ENCODE results near the gene LDLRAD4.

The LDLRAD4 gene

DNA sequence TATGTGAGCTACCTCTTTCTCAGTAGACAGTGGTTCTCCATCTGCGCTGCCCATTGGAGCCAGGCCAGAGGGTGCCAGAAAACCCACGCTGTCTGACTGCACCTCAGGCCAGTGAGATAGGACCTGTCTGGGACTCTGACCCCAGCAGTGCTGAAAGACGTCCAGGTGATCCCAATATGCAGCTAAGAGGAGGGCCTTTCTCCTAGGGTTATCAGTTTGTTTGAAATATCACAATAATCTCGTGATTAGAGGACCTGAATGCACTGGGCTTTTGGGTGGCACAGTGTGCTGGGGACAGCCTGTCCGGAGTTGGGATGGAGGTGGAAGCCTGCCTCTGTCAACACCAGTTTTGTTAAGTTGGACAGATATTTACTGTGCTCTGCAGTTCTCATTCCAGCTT, 216.3 kb downstream of the LDLRAD4 start:
- TF ChIP-seq ZFX (IDR thresholded peaks at IDR 0.05) (no peak), CTCF (conservative IDR thresholded peaks at IDR 0.05) (no peak)
- H3K27ac ChIP-seq: no peak overlapping the region

- TF ChIP-seq ZFX (IDR thresholded peaks at IDR 0.05) (no peak), CTCF (conservative IDR thresholded peaks at IDR 0.05) (no peak)
- no peak overlapping the region for H3K27ac ChIP-seq
Observed at GRCh38 chr18:13435586-13436333, 217.2 kb downstream of the LDLRAD4 start.

DNA sequence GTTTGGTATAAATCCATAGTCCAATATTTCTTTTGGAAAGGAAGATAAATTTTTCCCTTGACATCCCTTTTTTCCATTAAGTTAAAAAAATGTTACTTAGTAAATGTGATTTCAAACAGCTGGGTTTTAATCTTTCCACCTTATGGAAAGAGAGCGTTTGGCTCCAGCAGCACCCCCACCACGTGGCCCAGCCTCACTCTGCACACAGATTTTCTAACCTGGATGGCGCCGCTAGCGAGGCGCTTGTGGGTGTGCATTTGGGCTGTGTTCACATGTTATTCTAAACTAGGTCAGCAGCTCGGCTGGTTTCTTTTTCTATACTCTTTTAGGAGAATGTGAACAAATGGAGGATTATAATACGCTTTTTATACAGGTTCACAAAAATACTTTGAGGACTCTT, 218.0 kb downstream of the LDLRAD4 start:
- no peak overlapping the region for H3K27ac ChIP-seq
- TF ChIP-seq ZFX (IDR thresholded peaks at IDR 0.05): no peak
- TF ChIP-seq CTCF (conservative IDR thresholded peaks at IDR 0.05): no peak

DNA sequence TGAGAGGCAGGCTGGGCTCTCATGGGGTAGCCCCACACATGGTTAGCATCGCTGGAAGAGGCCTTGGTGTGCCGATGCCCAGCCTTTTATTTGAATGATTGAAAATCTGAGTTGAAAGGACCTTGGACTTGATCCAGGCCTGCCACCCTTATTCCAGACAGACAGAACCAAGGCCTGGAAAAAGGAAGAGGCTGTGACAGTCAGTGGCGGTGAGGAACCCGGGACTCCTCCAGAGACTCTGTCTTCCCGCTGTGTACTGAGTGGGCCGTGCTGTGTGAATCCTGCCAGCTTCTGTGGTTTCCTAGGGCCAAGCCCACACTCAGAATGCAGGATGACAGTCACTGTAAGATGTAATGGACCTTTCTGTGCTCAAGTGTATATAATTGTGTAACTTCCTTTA, 218.5 kb downstream of the LDLRAD4 start:
- no peak overlapping the region for H3K27ac ChIP-seq
- TF ChIP-seq CTCF (conservative IDR thresholded peaks at IDR 0.05): no peak
- TF ChIP-seq ZFX (IDR thresholded peaks at IDR 0.05): no peak

DNA sequence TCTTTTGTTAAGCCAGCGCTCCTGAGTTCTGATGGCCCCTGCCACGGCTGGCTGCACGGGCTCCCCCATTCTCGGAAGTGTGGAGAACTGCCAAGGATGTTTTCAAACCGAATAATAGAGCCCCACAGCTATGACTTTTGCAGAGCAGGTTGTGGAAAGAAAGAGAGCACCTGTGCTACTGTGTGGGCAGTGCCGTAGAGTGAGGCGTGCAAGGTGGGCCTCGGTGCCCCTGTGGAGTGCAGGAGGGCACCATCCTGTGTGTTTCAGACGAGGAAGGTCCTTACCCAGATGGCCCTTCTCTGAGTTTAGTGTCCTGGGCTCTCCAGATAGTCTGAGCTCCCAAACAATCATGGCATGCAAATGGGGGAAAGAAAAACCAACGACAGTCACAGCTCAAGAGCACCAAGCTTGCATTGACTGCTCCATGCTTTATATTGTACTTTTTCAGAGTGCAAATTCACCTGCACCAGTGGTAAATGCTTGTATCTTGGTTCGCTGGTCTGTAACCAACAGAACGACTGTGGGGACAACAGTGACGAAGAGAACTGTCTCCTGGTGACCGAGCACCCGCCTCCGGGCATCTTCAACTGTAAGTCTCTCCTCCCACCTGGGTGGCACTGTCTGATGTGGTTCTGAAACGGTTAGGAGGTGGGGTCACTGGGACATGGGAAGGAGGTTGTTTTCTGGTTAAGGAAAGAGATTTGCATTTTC, 219.4 kb downstream of the LDLRAD4 start:
- no peak overlapping the region for H3K27ac ChIP-seq
- TF ChIP-seq ZFX (IDR thresholded peaks at IDR 0.05) (no peak), CTCF (conservative IDR thresholded peaks at IDR 0.05) (no peak)

GRCh38 chr18:13438507-13439056, 220.0 kb downstream of the LDLRAD4 start:
- no peak overlapping the region for H3K27ac ChIP-seq
- no peak for TF ChIP-seq ZFX (IDR thresholded peaks at IDR 0.05)
- no peak for TF ChIP-seq CTCF (conservative IDR thresholded peaks at IDR 0.05)

GRCh38 chr18:13439461-13439860, 220.9 kb downstream of the LDLRAD4 start:
- H3K27ac ChIP-seq: no peak overlapping the region

More at GRCh38 chr18:13439461-13439860, 220.9 kb downstream of the LDLRAD4 start:
- TF ChIP-seq CTCF (conservative IDR thresholded peaks at IDR 0.05): no peak
